ENCODE results near the gene ATAD3B.
"Not testable (repeated sequence)": the region's sequence is repeated elsewhere in the genome, so short reads cannot be mapped to it uniquely, and the experiment has no call there.

Gene ATAD3B

GRCh38 chr1:1482856-1483255 is 11.3 kb downstream of the ATAD3B start:
- DNase-seq = no peak

GRCh38 chr1:1483714-1484113 is 12.1 kb downstream of the ATAD3B start:
- DNase-seq = no peak

- DNase-seq = not testable (repeated sequence)
Measured at GRCh38 chr1:1484976-1485750, 13.6 kb downstream of the ATAD3B start.

GRCh38 chr1:1485755-1486317 is 14.3 kb downstream of the ATAD3B start:
- not testable (repeated sequence) for DNase-seq

- no peak for DNase-seq
Measured at GRCh38 chr1:1487701-1488100, 16.1 kb downstream of the ATAD3B start.

- no peak for DNase-seq
Measured at GRCh38 chr1:1489231-1489630, 17.7 kb downstream of the ATAD3B start.

- no peak for DNase-seq
Measured at GRCh38 chr1:1489861-1490260, 18.3 kb downstream of the ATAD3B start.

- no peak for DNase-seq
Measured at GRCh38 chr1:1490633-1491230, 19.2 kb downstream of the ATAD3B start.

- DNase-seq = no peak
Measured at GRCh38 chr1:1491601-1492000, 20.0 kb downstream of the ATAD3B start.

GRCh38 chr1:1494311-1494710 is 22.7 kb downstream of the ATAD3B start:
- not testable (repeated sequence) for DNase-seq

GRCh38 chr1:1495461-1495975 is 24.0 kb downstream of the ATAD3B start:
- DNase-seq = not testable (repeated sequence)

- DNase-seq = peak; percentile 47
Measured at GRCh38 chr1:1504777-1505365, 33.3 kb downstream of the ATAD3B start.

- DNase-seq = not testable (repeated sequence)
Measured at GRCh38 chr1:1505366-1505798, 33.8 kb downstream of the ATAD3B start.

- DNase-seq = not testable (repeated sequence)
Measured at GRCh38 chr1:1505801-1506200, 34.2 kb downstream of the ATAD3B start.

GRCh38 chr1:1507305-1507704 is 35.7 kb downstream of the ATAD3B start:
- DNase-seq = no peak

- not testable (repeated sequence) for DNase-seq
Measured at GRCh38 chr1:1508775-1509464, 37.4 kb downstream of the ATAD3B start.

- not testable (repeated sequence) for DNase-seq
Measured at GRCh38 chr1:1509465-1509850, 37.9 kb downstream of the ATAD3B start.

GRCh38 chr1:1510912-1511532 is 39.5 kb downstream of the ATAD3B start:
- DNase-seq = no peak

- peak; percentile 64 for DNase-seq
Measured at GRCh38 chr1:1511533-1512285, 40.1 kb downstream of the ATAD3B start, which contains the start of gene ATAD3A. TSS of gene ATAD3A (plus strand) at chr1:1512162. CDS start at chr1:1512269, 107 bp downstream.

- not testable (repeated sequence) for DNase-seq
Measured at GRCh38 chr1:1512425-1512824, 40.9 kb downstream of the ATAD3B start.

- not testable (repeated sequence) for DNase-seq
Measured at GRCh38 chr1:1513675-1514074, 42.1 kb downstream of the ATAD3B start.

Measured in NCI-H1417 treated with DMSO at 0.1 percent for 48 hours (cell line).